Caco-2 (cell line): ENCODE measurements around the gene A2ML1. TPM values are rescaled to one million over a fixed set of nuclear protein-coding genes. Genes with fewer than 3 reads are reported as not detected.

Experiments
- BruUV-seq: library from RNA; stranded (reverse); fragments of 400-500 nt; replicated peaks from 2 replicates; lab custom pipeline; 2021; lab: Mats Ljungman, UMichigan
- CTCF ChIA-PET: fragments of 300-600 bp; sonication (Branson Sonifier 250); formaldehyde crosslinking; loops from one replicate; lab custom pipeline; 2022; ENCODE audit warnings: antibody characterized with exemption; lab: Charles Lee
- POLR2A ChIA-PET: fragments of 300-600 bp; sonication (Branson Sonifier 250); formaldehyde crosslinking; loops from one replicate; lab custom pipeline; 2022; ENCODE audit warnings: antibody characterized with exemption; lab: Charles Lee
- DNase-seq, 2 experiments: peaks; one replicate each; pipeline versions ENCODE4 v3.0.0 to v3.0.0-alpha.2; 2020 to 2022
- H3K27me3 ChIP-seq: replicated peaks from 2 replicates; pipeline ENCODE4 v1.6.0; 2011; ENCODE audit warnings: low read length; ENCODE audit not compliant: control insufficient read depth, insufficient read depth
- H3K36me3 ChIP-seq: 2 replicates; pipeline ENCODE4 v1.5.1; 2011; ENCODE audit warnings: low read length; ENCODE audit not compliant: control insufficient read depth, insufficient read depth
- H3K4me1 ChIP-seq: fragments of 250-450 bp; sonication (Bioruptor Pico); 2 replicates; pipeline ENCODE4 v1.5.1; 2020; ENCODE audit warnings: mild to moderate bottlenecking
- H3K4me3 ChIP-seq: 2 replicates; pipeline ENCODE4 v1.5.1; 2011; ENCODE audit warnings: low read depth, mild to moderate bottlenecking, control low read depth, low read length
- H3K9me3 ChIP-seq: fragments of 250-450 bp; sonication (Bioruptor Pico); 2 replicates; pipeline ENCODE4 v1.5.1; 2020; ENCODE audit warnings: mild to moderate bottlenecking, moderate library complexity
- H3K27ac Mint-ChIP-seq: one replicate; pipeline ENCODE4 v1.8.0; 2022; ENCODE audit warnings: mixed read lengths; ENCODE audit not compliant: unreplicated experiment
- H3K27me3 Mint-ChIP-seq: one replicate; pipeline ENCODE4 v1.8.0; 2022; ENCODE audit warnings: mixed read lengths; ENCODE audit not compliant: insufficient read depth, unreplicated experiment
- H3K36me3 Mint-ChIP-seq: one replicate; pipeline ENCODE4 v1.8.0; 2022; ENCODE audit warnings: mild to moderate bottlenecking, mixed read lengths; ENCODE audit not compliant: insufficient read depth, unreplicated experiment
- H3K4me1 Mint-ChIP-seq: one replicate; pipeline ENCODE4 v1.8.0; 2022; ENCODE audit warnings: low read depth, mixed read lengths; ENCODE audit not compliant: unreplicated experiment
- H3K4me3 Mint-ChIP-seq: one replicate; pipeline ENCODE4 v1.8.0; 2022; ENCODE audit warnings: mild to moderate bottlenecking, moderate library complexity, mixed read lengths; ENCODE audit not compliant: unreplicated experiment
- H3K9me3 Mint-ChIP-seq: one replicate; pipeline ENCODE4 v1.8.0; 2022; ENCODE audit warnings: mixed read lengths; ENCODE audit not compliant: unreplicated experiment
- CTCF ChIP-seq, 2 experiments: fragments of 200-600 bp in 1 of 2; IDR thresholded peaks; 1 replicate in 1 of 2; 2 replicates in 1 of 2; pipeline versions ENCODE4 v1.5.1 to v1.8.0; 2011 to 2022; ENCODE audit warnings: antibody characterized with exemption in 1 of 2, control low read depth in 1 of 2, inconsistent platforms in 1 of 2, low read depth in 1 of 2, low read length in 1 of 2, mild to moderate bottlenecking in 1 of 2, moderate library complexity in 1 of 2; ENCODE audit not compliant: insufficient read depth in 1 of 2, severe bottlenecking in 1 of 2, unreplicated experiment in 1 of 2
- intact Hi-C: fragments of 100-400 bp; cut with micrococcal nuclease; formaldehyde crosslinking; loops from one replicate; pipeline ENCODE4 v1.10.0; 2022; ENCODE audit not compliant: unreplicated experiment
- total RNA-seq: library from RNA; stranded (reverse); gene quantifications from 2 replicates; pipeline ENCODE4 v1.2.3, GENCODE V29; 2022

Gene A2ML1
- total RNA-seq, 1 experiment from 2014 or later: not detected

GRCh38 chr12:8837291-8837690 is 14.9 kb downstream of the A2ML1 start:
- BruUV-seq: no TSS peak
- no peak for TF ChIP-seq CTCF (IDR thresholded peaks at IDR 0.05; ENCODE audit: insufficient read depth in 1 of 2, low read depth in 1 of 2, low read length in 1 of 2, severe bottlenecking in 1 of 2, unreplicated experiment in 1 of 2)
- Histone ChIP-seq H3K27me3 (0 out of 2 replicates have a peak, but pooled peaks cover 1% of the 10 kb centered on the region), H3K4me1 (no peaks in the 10 kb centered on the region), H3K36me3 (no peaks in the 10 kb centered on the region), H3K4me3 (no peak overlapping the region), H3K9me3 (no peaks in the 10 kb centered on the region)
- H3K27me3 Mint-ChIP-seq: peaks cover 22% of the 10 kb centered on the region
- H3K4me3 Mint-ChIP-seq: no peak overlapping the region
- ChIA-PET CTCF (no interaction called here), POLR2A (no interaction called here)
- H3K9me3 Mint-ChIP-seq: no peaks in the 10 kb centered on the region
- no peaks in the 10 kb centered on the region for H3K4me1 Mint-ChIP-seq
- H3K36me3 Mint-ChIP-seq: no peaks in the 10 kb centered on the region
- intact Hi-C loops: no loop called here
- H3K27ac Mint-ChIP-seq: no peak overlapping the region
- DNase-seq: no peak

GRCh38 chr12:8840321-8840720 is 17.9 kb downstream of the A2ML1 start:
- Histone ChIP-seq H3K4me1 (no peaks in the 10 kb centered on the region), H3K9me3 (no peaks in the 10 kb centered on the region), H3K36me3 (no peaks in the 10 kb centered on the region), H3K4me3 (no peak overlapping the region), H3K27me3 (0 out of 2 replicates have a peak, but pooled peaks cover 1% of the 10 kb centered on the region)
- ChIA-PET POLR2A (no interaction called here), CTCF (no interaction called here)
- Mint-ChIP-seq H3K4me3 (no peak overlapping the region), H3K27ac (no peak overlapping the region), H3K4me1 (no peaks in the 10 kb centered on the region), H3K27me3 (peaks cover 23% of the 10 kb centered on the region), H3K36me3 (no peaks in the 10 kb centered on the region), H3K9me3 (no peaks in the 10 kb centered on the region)
- DNase-seq: no peak
- intact Hi-C loops: no loop called here
- BruUV-seq: no TSS peak
- no peak for TF ChIP-seq CTCF (IDR thresholded peaks at IDR 0.05; ENCODE audit: insufficient read depth in 1 of 2, low read depth in 1 of 2, low read length in 1 of 2, severe bottlenecking in 1 of 2, unreplicated experiment in 1 of 2)

- Mint-ChIP-seq H3K9me3 (no peaks in the 10 kb centered on the region), H3K27ac (no peak overlapping the region), H3K4me3 (no peak overlapping the region), H3K27me3 (peaks cover 24% of the 10 kb centered on the region), H3K4me1 (no peaks in the 10 kb centered on the region), H3K36me3 (no peaks in the 10 kb centered on the region)
- Histone ChIP-seq H3K27me3 (0 out of 2 replicates have a peak, but pooled peaks cover 1% of the 10 kb centered on the region), H3K4me3 (no peak overlapping the region), H3K9me3 (no peaks in the 10 kb centered on the region), H3K36me3 (no peaks in the 10 kb centered on the region), H3K4me1 (no peaks in the 10 kb centered on the region)
- no TSS peak for BruUV-seq
- no peak for TF ChIP-seq CTCF (IDR thresholded peaks at IDR 0.05; ENCODE audit: insufficient read depth in 1 of 2, low read depth in 1 of 2, low read length in 1 of 2, severe bottlenecking in 1 of 2, unreplicated experiment in 1 of 2)
- no peak for DNase-seq
- CTCF ChIA-PET: interaction anchor here (0.6 kb wide), 1 partner anchor 153 kb away, joined by 5 read pairs; no protein-coding TSS in a partner anchor
- POLR2A ChIA-PET: no interaction called here
- intact Hi-C loops: no loop called here
These were observed 18.7 kb downstream of the A2ML1 start for GRCh38 chr12:8840938-8841633.
